Measurements from ENCODE around the gene CACNA1C. TPM values are rescaled to one million over a fixed set of nuclear protein-coding genes. Genes with fewer than 3 reads are reported as not detected.

The CACNA1C gene
- total and polyA plus RNA-seq, 8 donors, result 0.31 to 55.8 (median 7.2) TPM

- Histone ChIP-seq H3K4me1 (no peaks in the 10 kb centered on the region), H3K4me3 (no peak overlapping the region), H3K36me3 (peaks cover 0 to 14% (median 0%) of the 10 kb centered on the region in 4 donors), H3K27me3 (peaks cover 0 to 4% (median 0%) of the 10 kb centered on the region in 3 donors), H3K27ac (no peak overlapping the region), H3K9me3 (no peaks in the 10 kb centered on the region)
- DNase-seq, result no peak
- WGBS, 5 donors, result 51 to 69% (median 67%) methylated on average over 5 of the region's 5 CpGs
- TF ChIP-seq POLR2A (IDR thresholded peaks at IDR 0.05) (no peak), POLR2AphosphoS5 (IDR thresholded peaks at IDR 0.05) (no peak), EP300 (IDR thresholded peaks at IDR 0.05) (no peak)
- TF ChIP-seq, protein P1, sequence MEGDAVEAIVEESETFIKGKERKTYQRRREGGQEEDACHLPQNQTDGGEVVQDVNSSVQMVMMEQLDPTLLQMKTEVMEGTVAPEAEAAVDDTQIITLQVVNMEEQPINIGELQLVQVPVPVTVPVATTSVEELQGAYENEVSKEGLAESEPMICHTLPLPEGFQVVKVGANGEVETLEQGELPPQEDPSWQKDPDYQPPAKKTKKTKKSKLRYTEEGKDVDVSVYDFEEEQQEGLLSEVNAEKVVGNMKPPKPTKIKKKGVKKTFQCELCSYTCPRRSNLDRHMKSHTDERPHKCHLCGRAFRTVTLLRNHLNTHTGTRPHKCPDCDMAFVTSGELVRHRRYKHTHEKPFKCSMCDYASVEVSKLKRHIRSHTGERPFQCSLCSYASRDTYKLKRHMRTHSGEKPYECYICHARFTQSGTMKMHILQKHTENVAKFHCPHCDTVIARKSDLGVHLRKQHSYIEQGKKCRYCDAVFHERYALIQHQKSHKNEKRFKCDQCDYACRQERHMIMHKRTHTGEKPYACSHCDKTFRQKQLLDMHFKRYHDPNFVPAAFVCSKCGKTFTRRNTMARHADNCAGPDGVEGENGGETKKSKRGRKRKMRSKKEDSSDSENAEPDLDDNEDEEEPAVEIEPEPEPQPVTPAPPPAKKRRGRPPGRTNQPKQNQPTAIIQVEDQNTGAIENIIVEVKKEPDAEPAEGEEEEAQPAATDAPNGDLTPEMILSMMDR (IDR thresholded peaks at IDR 0.05), result no peak
- intact Hi-C loops (cut with DNase I; ENCODE audit: low total_unique reads), result no loop called here
Observed at GRCh38 chr12:2463719-2464118, 410.9 kb downstream of the CACNA1C start.

DNA sequence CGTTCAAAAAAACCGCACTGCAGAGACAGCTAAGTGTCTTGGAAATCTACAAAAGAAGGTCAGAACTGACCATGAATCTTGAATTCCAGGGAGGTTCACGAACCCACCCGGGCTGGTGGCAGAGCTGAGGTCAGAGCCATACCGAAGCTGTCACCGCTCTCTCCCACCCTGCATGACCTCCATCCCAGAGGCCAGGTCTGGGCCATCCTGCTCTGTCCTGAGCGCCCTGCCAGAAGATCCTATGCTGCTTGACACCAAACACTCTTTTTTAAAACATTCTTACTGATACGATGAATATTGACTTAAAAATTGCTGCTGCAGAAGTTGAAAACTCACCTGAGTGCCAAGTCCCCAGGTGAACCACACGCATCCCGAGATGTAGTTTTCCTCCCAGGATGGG lies 412.9 kb downstream of the CACNA1C start:
- Histone ChIP-seq H3K36me3 (peaks cover 0 to 14% (median 0%) of the 10 kb centered on the region in 4 donors), H3K4me1 (no peaks in the 10 kb centered on the region), H3K27me3 (peaks cover 0 to 4% (median 0%) of the 10 kb centered on the region in 3 donors), H3K9me3 (no peaks in the 10 kb centered on the region), H3K27ac (no peak overlapping the region), H3K4me3 (no peak overlapping the region)
- TF ChIP-seq EP300 (IDR thresholded peaks at IDR 0.05) (no peak), POLR2AphosphoS5 (IDR thresholded peaks at IDR 0.05) (no peak), POLR2A (IDR thresholded peaks at IDR 0.05) (no peak)
- TF ChIP-seq, protein P1 (IDR thresholded peaks at IDR 0.05), result no peak
- WGBS, 5 donors, result 76 to 86% (median 82%) methylated on average over 6 to 10 of the region's 10 CpGs
- intact Hi-C loops (cut with DNase I; ENCODE audit: low total_unique reads), result no loop called here
- no peak for DNase-seq

- TF ChIP-seq POLR2A (IDR thresholded peaks at IDR 0.05) (no peak), EP300 (IDR thresholded peaks at IDR 0.05) (no peak), POLR2AphosphoS5 (IDR thresholded peaks at IDR 0.05) (no peak)
- TF ChIP-seq, protein P1 (IDR thresholded peaks at IDR 0.05), result no peak
- intact Hi-C loops (cut with DNase I; ENCODE audit: low total_unique reads), result no loop called here
- DNase-seq, result no peak
- Histone ChIP-seq H3K4me3 (no peak overlapping the region), H3K4me1 (no peaks in the 10 kb centered on the region), H3K36me3 (peaks cover 0 to 12% (median 0%) of the 10 kb centered on the region in 4 donors), H3K27me3 (peaks cover 0 to 4% (median 0%) of the 10 kb centered on the region in 3 donors), H3K27ac (no peak overlapping the region), H3K9me3 (no peaks in the 10 kb centered on the region)
- 58 to 70% (median 63%) methylated on average over 3 of the region's 3 CpGs for WGBS, 5 donors
Observed at GRCh38 chr12:2466211-2466610, 413.4 kb downstream of the CACNA1C start.

DNA sequence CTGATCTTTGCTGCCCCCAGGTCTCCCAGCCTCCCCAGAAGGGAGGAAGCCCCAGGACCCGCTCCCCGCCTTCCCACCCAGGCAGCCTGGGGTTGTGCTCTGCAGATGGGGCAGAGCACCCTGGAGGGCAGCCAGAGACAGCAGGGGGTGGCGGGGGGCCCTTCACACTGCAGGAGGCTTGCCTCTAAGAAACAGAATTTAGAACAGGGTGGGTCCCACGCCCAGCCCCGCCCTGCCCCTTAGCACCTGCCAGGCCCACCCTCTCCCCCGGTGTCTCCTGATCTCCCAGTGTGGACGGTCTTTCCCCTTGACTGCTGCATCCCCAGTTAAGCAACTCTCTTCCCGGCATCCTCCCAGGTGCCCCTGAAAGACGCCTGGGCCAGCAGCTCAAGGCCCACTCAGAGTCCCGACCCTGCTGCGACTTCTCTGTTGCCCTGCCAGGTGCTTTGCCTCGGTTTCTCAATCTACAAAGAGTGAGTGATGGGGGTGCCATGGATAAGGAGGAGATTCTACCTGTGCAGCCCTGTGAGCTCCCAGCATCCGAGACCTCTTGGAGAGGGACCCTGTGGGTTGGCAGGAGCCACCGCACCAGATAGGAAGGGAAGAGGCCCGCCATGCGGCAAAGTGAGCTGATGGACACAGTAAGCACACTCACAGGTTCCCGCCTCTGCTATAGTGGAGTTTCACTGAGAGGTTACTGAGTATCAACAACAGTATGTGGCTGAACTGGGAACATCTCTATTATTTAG lies 414.8 kb downstream of the CACNA1C start:
- intact Hi-C loops (cut with DNase I; ENCODE audit: low total_unique reads), result no loop called here
- no peaks in the 10 kb centered on the region for H3K4me1 ChIP-seq

More for the DNA sequence above, 414.8 kb downstream of the CACNA1C start:
- DNase-seq, result no peak
- Histone ChIP-seq H3K36me3 (no peaks in the 10 kb centered on the region), H3K27ac (no peak overlapping the region), H3K27me3 (peaks cover 0 to 4% (median 0%) of the 10 kb centered on the region in 3 donors), H3K9me3 (no peaks in the 10 kb centered on the region), H3K4me3 (no peak overlapping the region)
- WGBS, 5 donors, result 89 to 93% (median 90%) methylated on average over 14 to 17 of the region's 17 CpGs
- TF ChIP-seq POLR2A (IDR thresholded peaks at IDR 0.05) (no peak), EP300 (IDR thresholded peaks at IDR 0.05) (no peak), POLR2AphosphoS5 (IDR thresholded peaks at IDR 0.05) (no peak)
- TF ChIP-seq, protein P1 (IDR thresholded peaks at IDR 0.05), result no peak
